Erythroblast (primary cell): ENCODE measurements around the gene TRIM63.

ENCODE experiments used
- GATA1 ChIP-seq: IDR thresholded peaks from 2 replicates; pipeline ENCODE4 v1.6.1; 2011; ENCODE audit warnings: low read depth, mild to moderate bottlenecking, control low read depth, low read length, moderate library complexity
- POLR2A ChIP-seq: IDR thresholded peaks from 2 replicates; pipeline ENCODE4 v1.6.1; 2011; ENCODE audit warnings: mild to moderate bottlenecking, low read length

- TF ChIP-seq POLR2A (no peak), GATA1 (no peak)
These were observed 34.7 kb upstream of the TRIM63 start for GRCh38 chr1:26102119-26102518.
